Tibial artery (tissue), 4 donors: ENCODE results near the gene LMOD3.
A peak's percentile ranks its signal among the peaks of the same experiment; 100 is the strongest.

Experiments
- DNase-seq, 2 donors: peaks; one replicate each; pipeline ENCODE4 v3.0.0-alpha.2; 2019
- H3K27ac ChIP-seq, 2 donors: fragments of 200-600 bp; sonication (generic) in 1 of 2; 1 replicate in 1 of 2; 2 replicates in 1 of 2; pipeline ENCODE4 v1.5.1; 2018 to 2019; ENCODE audit warnings: mild to moderate bottlenecking in 1 of 2
- H3K27me3 ChIP-seq, 2 donors: fragments of 200-600 bp; sonication (generic) in 1 of 2; one replicate each; pipeline versions ENCODE4 v1.5.1 to v1.6.0; 2016 to 2019
- H3K36me3 ChIP-seq, 3 donors: fragments of 200-600 bp; sonication (generic) in 2 of 3; one replicate each; pipeline ENCODE4 v1.5.1; 2016 to 2019; ENCODE audit warnings: mild to moderate bottlenecking in 2 of 3
- H3K4me1 ChIP-seq, 4 donors: fragments of 200-600 bp; sonication (generic) in 2 of 4; 1 replicate in 3 of 4; 2 replicates in 1 of 4; pipeline ENCODE4 v1.5.1; 2016 to 2019
- H3K4me3 ChIP-seq, 2 donors: fragments of 200-600 bp; sonication (generic) in 1 of 2; 1 replicate in 1 of 2; 2 replicates in 1 of 2; pipeline ENCODE4 v1.5.1; 2018 to 2019; ENCODE audit warnings: mild to moderate bottlenecking in 2 of 2
- H3K9me3 ChIP-seq, 3 donors: fragments of 200-600 bp; sonication (generic) in 1 of 3; one replicate each; pipeline ENCODE4 v1.5.1; 2016 to 2019
- intact Hi-C: fragments of 100-400 bp; cut with DNase I; formaldehyde crosslinking; loops from one replicate; pipeline ENCODE4 v1.15.0; 2023; ENCODE audit warnings: low total_unique reads
- TF ChIP-seq, protein P1 (sequence below), 2 experiments: fragments of 200-600 bp in 1 of 2; fragments of 450-650 bp in 1 of 2; IDR thresholded peaks; one replicate each; pipeline ENCODE4 v1.5.1; 2017 to 2019; ENCODE audit warnings: antibody characterized with exemption in 2 of 2, mild to moderate bottlenecking in 1 of 2, moderate library complexity in 1 of 2

Gene LMOD3

DNA sequence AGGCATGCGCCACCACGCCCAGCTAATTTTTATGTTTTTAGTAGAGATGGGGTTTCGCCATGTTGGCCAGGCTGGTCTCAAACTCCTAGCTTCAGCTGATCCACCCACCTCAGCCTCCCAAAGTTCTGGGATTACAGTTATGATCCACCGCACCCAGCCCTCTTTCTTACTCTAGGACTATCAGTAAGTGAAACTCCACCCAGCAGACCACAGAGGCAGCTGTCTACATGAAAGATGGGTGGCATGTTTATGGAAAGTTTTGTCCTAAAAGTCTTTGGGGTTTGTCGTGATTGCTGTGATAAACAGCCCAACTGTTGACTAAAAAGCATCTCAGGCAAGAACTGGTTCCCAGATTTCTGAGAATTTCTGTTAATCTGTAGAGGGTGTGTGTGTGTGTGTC, 26.8 kb downstream of the LMOD3 start:
- peak overlapping the region; percentile 74 to 75 for H3K27ac ChIP-seq
- no peaks in the 10 kb centered on the region for H3K9me3 ChIP-seq
- DNase-seq: no peak
- no peak overlapping the region for H3K4me3 ChIP-seq
- no peaks in the 10 kb centered on the region for H3K36me3 ChIP-seq
- H3K27me3 ChIP-seq: no peaks in the 10 kb centered on the region
- peaks cover 0 to 98% (median 67%) of the 10 kb centered on the region in 4 donors for H3K4me1 ChIP-seq
- intact Hi-C loops: no loop called here
- TF ChIP-seq, protein P1, sequence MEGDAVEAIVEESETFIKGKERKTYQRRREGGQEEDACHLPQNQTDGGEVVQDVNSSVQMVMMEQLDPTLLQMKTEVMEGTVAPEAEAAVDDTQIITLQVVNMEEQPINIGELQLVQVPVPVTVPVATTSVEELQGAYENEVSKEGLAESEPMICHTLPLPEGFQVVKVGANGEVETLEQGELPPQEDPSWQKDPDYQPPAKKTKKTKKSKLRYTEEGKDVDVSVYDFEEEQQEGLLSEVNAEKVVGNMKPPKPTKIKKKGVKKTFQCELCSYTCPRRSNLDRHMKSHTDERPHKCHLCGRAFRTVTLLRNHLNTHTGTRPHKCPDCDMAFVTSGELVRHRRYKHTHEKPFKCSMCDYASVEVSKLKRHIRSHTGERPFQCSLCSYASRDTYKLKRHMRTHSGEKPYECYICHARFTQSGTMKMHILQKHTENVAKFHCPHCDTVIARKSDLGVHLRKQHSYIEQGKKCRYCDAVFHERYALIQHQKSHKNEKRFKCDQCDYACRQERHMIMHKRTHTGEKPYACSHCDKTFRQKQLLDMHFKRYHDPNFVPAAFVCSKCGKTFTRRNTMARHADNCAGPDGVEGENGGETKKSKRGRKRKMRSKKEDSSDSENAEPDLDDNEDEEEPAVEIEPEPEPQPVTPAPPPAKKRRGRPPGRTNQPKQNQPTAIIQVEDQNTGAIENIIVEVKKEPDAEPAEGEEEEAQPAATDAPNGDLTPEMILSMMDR (IDR thresholded peaks at IDR 0.05): no peak

DNA sequence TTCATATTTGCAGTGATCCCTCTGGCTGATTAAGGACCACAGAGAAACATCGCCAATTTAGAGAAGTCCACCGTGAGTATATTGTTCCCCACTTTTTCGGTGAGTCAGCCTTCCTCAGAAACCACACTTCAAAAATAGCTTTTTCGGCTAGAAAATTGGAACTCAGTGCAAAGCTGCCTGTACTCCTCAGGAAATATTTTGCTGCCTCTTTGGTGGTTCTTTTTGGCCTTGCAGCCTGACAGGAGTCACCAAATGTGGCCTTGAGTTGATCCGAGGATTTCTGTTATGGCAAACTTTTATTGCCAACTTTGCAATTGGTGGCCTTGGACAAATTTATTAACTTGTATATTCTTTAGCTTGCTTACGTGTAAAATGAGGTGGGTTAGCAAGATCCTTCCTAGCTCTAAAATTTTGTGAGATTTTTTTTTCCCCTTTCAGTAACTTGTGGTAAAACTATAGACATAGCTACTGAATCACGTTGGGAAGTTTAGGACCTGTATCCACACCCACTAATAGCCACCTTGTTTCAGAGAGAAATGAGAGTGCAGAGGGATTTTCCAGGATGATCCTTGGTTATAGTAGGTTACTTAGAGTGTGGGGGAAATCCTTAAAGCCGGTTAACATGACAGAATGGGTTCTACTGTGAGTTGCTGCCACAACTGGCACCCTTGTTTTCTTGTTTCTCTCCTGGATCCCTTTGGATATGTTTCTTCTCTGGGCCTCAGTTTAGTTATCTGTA, 27.8 kb downstream of the LMOD3 start:
- H3K4me1 ChIP-seq: peaks cover 0 to 99% (median 72%) of the 10 kb centered on the region in 4 donors
- H3K9me3 ChIP-seq: no peaks in the 10 kb centered on the region
- no peaks in the 10 kb centered on the region for H3K27me3 ChIP-seq
- TF ChIP-seq, protein P1 (IDR thresholded peaks at IDR 0.05): no peak
- peak overlapping the region; percentile 74 to 75 for H3K27ac ChIP-seq
- intact Hi-C loops: no loop called here
- no peaks in the 10 kb centered on the region for H3K36me3 ChIP-seq
- peak overlapping the region in 1 of 2 donors; percentile 15 for H3K4me3 ChIP-seq
- no peak for DNase-seq

DNA sequence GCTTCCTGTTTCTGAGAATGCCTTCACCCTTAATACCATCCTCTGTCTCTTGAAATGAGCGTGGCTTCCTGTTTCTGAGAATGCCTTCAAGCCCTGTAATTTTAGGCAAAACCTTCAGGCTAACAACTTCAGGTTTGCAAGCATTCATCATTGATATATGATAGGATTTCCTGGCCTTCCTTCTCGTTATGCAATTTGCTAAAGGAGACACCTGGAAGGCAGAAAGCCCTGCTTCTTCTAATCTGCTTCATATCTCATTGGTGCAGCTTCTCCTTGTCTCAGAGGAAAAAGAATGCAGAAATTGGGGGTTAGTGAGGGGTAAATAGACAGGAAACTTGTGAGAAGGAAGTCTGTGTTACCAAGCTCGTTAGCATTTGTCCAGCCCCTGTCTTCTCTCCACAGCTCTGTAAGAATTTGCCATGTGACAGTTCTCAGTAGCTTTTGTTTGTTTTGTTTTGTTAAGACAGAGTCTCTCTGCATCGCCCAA, 30.3 kb downstream of the LMOD3 start:
- TF ChIP-seq, protein P1 (IDR thresholded peaks at IDR 0.05): no peak
- Histone ChIP-seq H3K27me3 (no peaks in the 10 kb centered on the region), H3K4me3 (no peak overlapping the region), H3K36me3 (no peaks in the 10 kb centered on the region), H3K27ac (peak overlapping the region; percentile 33 to 75), H3K9me3 (no peaks in the 10 kb centered on the region), H3K4me1 (peaks cover 0 to 99% (median 83%) of the 10 kb centered on the region in 4 donors)
- DNase-seq: no peak
- intact Hi-C loops: no loop called here

DNA sequence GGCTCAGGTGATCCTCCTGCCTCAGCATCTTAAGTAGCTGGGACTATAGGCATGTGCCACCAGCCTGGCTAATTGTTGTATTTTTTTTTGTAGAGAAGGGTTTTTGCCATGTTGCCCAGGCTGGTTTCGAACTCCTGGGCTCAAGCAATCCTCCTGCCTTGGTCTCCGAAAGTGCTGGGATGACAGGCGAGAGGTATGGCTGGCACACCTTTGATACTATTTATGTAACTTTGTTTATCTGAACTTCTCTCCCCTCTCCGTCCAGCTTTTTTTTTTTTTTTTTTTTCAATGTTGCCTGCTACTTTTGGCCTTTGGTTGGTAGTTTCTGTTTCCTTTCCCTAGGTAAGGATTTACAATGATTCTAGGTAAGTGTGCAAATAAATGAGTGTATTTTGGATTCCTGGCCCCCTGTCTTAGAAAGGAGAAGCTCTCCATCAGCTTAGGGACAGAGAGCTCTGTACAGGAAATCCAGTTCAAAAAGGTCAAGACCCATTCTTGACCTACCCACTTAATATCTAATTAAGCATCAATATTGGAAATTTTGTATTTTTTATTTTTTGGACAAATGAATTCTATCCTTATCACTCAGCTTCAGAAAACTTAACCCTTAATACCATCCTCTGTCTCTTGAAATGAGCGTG, 30.9 kb downstream of the LMOD3 start:
- TF ChIP-seq, protein P1 (IDR thresholded peaks at IDR 0.05): no peak
- Histone ChIP-seq H3K4me3 (no peak overlapping the region), H3K36me3 (no peaks in the 10 kb centered on the region), H3K9me3 (no peaks in the 10 kb centered on the region), H3K4me1 (peaks cover 0 to 98% (median 85%) of the 10 kb centered on the region in 4 donors), H3K27me3 (no peaks in the 10 kb centered on the region), H3K27ac (peak overlapping the region; percentile 33 to 75)
- intact Hi-C loops: no loop called here
- DNase-seq: no peak

DNA sequence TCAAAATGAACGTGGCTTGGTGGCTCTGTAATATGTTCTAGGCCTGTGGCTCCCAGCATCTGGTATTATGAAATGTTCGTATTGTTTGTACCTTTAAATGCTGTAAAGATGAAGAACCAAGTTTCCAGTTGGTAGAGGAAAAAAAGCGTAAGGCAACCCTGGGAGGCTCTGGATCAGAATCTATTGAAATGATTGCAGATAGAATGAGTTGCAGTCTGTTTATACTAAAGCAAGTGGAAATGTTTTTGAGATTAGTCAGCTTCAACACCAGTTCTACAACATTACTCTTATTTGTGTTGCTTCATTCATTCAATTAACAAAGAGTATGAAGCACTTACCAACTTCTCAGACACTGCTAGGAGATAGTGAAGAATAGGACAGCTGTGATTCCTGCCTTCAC, 32.4 kb downstream of the LMOD3 start:
- peak overlapping the region; percentile 10 to 93 for H3K27ac ChIP-seq
- peaks cover 0 to 84% (median 72%) of the 10 kb centered on the region in 4 donors for H3K4me1 ChIP-seq
- no peak for DNase-seq
- TF ChIP-seq, protein P1 (IDR thresholded peaks at IDR 0.05): no peak
- intact Hi-C loops: no loop called here
- no peaks in the 10 kb centered on the region for H3K9me3 ChIP-seq
- H3K36me3 ChIP-seq: no peaks in the 10 kb centered on the region
- H3K27me3 ChIP-seq: no peaks in the 10 kb centered on the region
- H3K4me3 ChIP-seq: no peak overlapping the region
